ENCODE results near the gene THAP7. TPM values are rescaled to one million over a fixed set of nuclear protein-coding genes. Genes with fewer than 3 reads are reported as not detected.
A peak's percentile ranks its signal among the peaks of the same experiment; 100 is the strongest.

The THAP7 gene
- total and polyA plus RNA-seq, 2 experiments from 2014 or later: 21.8 to 25.9 TPM

- H3K79me2 ChIP-seq (replicated peaks; ENCODE audit: insufficient read depth): no peaks in the 10 kb centered on the region
- H2AFZ ChIP-seq: no peak overlapping the region
- peaks cover 34% of the 10 kb centered on the region for H3K27me3 Mint-ChIP-seq (ENCODE audit: insufficient read depth, low read depth, poor library complexity)
- H3K9me2 ChIP-seq (ENCODE audit: insufficient read depth): 0 out of 2 replicates have a peak, but pooled peaks cover 6% of the 10 kb centered on the region
- no peak for TF ChIP-seq ETS1 (IDR thresholded peaks at IDR 0.05)
- ATAC-seq (no peak; the same call in 2 of the 3 replicates), DNase-seq (ENCODE audit: low spot score) (no peak)
- no peak overlapping the region for H3K27ac ChIP-seq (ENCODE audit: low read depth)
- H3K4me2 ChIP-seq: peak overlapping the region; percentile 82
- H3K4me1 Mint-ChIP-seq: peaks cover 15% of the 10 kb centered on the region
- H3K27ac Mint-ChIP-seq: no peak overlapping the region
- peak overlapping the region; percentile 74 for H3K4me3 Mint-ChIP-seq
- H4K20me1 ChIP-seq (replicated peaks; ENCODE audit: insufficient read depth): no peaks in the 10 kb centered on the region
- H3K27me3 ChIP-seq (ENCODE audit: insufficient read depth): no peaks in the 10 kb centered on the region
- peaks cover 6% of the 10 kb centered on the region; the same call in 1 of the 3 replicates for H3K36me3 Mint-ChIP-seq (ENCODE audit: low read depth)
- no peaks in the 10 kb centered on the region; the same call in 1 of the 2 replicates for H3K36me3 ChIP-seq (ENCODE audit: insufficient read depth)
- H3K4me3 ChIP-seq: peak overlapping the region; percentile 55
- no peaks in the 10 kb centered on the region for H3F3A ChIP-seq (replicated peaks; ENCODE audit: low read depth)
- peaks cover 20% of the 10 kb centered on the region for H3K9me3 Mint-ChIP-seq
- peaks cover 11% of the 10 kb centered on the region; the same call in 1 of the 2 replicates for H3K4me1 ChIP-seq (ENCODE audit: insufficient read depth)
Observed at GRCh38 chr22:20979940-20980453, 21.9 kb downstream of the THAP7 start.

DNA sequence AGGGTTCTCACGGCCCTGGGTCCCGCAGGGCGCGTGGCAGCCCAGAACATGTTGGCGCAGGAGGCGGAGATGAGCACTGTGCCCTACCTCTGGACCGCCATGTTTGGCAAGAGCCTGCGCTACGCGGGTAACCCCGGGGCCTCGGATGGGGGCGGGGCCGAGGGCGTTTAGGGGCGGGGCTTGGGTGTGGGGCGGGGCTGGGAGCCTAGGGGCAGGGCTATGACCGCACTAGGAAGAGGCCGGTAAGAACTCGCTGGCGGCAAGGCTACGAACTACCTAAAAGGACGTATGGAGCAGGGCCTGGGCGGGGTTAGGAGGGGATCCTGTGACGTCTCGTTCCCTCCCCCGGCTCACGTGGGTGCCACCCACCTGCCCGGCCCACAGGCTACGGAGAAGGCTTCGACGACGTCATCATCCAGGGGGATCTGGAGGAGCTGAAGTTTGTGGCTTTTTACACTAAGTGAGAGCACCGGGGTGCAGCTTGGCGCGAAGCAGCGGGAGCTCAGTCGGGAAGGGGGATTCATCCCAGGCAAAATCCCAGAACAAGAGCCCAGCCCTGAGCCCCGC is 22.6 kb downstream of the THAP7 start:
- no peaks in the 10 kb centered on the region for H3F3A ChIP-seq (replicated peaks; ENCODE audit: low read depth)
- no peaks in the 10 kb centered on the region for H3K27me3 ChIP-seq (ENCODE audit: insufficient read depth)
- H3K79me2 ChIP-seq (replicated peaks; ENCODE audit: insufficient read depth): no peaks in the 10 kb centered on the region
- H3K27me3 Mint-ChIP-seq (ENCODE audit: insufficient read depth, low read depth, poor library complexity): peaks cover 34% of the 10 kb centered on the region
- peaks cover 11% of the 10 kb centered on the region; the same call in 1 of the 2 replicates for H3K4me1 ChIP-seq (ENCODE audit: insufficient read depth)
- TF ChIP-seq, protein P1, sequence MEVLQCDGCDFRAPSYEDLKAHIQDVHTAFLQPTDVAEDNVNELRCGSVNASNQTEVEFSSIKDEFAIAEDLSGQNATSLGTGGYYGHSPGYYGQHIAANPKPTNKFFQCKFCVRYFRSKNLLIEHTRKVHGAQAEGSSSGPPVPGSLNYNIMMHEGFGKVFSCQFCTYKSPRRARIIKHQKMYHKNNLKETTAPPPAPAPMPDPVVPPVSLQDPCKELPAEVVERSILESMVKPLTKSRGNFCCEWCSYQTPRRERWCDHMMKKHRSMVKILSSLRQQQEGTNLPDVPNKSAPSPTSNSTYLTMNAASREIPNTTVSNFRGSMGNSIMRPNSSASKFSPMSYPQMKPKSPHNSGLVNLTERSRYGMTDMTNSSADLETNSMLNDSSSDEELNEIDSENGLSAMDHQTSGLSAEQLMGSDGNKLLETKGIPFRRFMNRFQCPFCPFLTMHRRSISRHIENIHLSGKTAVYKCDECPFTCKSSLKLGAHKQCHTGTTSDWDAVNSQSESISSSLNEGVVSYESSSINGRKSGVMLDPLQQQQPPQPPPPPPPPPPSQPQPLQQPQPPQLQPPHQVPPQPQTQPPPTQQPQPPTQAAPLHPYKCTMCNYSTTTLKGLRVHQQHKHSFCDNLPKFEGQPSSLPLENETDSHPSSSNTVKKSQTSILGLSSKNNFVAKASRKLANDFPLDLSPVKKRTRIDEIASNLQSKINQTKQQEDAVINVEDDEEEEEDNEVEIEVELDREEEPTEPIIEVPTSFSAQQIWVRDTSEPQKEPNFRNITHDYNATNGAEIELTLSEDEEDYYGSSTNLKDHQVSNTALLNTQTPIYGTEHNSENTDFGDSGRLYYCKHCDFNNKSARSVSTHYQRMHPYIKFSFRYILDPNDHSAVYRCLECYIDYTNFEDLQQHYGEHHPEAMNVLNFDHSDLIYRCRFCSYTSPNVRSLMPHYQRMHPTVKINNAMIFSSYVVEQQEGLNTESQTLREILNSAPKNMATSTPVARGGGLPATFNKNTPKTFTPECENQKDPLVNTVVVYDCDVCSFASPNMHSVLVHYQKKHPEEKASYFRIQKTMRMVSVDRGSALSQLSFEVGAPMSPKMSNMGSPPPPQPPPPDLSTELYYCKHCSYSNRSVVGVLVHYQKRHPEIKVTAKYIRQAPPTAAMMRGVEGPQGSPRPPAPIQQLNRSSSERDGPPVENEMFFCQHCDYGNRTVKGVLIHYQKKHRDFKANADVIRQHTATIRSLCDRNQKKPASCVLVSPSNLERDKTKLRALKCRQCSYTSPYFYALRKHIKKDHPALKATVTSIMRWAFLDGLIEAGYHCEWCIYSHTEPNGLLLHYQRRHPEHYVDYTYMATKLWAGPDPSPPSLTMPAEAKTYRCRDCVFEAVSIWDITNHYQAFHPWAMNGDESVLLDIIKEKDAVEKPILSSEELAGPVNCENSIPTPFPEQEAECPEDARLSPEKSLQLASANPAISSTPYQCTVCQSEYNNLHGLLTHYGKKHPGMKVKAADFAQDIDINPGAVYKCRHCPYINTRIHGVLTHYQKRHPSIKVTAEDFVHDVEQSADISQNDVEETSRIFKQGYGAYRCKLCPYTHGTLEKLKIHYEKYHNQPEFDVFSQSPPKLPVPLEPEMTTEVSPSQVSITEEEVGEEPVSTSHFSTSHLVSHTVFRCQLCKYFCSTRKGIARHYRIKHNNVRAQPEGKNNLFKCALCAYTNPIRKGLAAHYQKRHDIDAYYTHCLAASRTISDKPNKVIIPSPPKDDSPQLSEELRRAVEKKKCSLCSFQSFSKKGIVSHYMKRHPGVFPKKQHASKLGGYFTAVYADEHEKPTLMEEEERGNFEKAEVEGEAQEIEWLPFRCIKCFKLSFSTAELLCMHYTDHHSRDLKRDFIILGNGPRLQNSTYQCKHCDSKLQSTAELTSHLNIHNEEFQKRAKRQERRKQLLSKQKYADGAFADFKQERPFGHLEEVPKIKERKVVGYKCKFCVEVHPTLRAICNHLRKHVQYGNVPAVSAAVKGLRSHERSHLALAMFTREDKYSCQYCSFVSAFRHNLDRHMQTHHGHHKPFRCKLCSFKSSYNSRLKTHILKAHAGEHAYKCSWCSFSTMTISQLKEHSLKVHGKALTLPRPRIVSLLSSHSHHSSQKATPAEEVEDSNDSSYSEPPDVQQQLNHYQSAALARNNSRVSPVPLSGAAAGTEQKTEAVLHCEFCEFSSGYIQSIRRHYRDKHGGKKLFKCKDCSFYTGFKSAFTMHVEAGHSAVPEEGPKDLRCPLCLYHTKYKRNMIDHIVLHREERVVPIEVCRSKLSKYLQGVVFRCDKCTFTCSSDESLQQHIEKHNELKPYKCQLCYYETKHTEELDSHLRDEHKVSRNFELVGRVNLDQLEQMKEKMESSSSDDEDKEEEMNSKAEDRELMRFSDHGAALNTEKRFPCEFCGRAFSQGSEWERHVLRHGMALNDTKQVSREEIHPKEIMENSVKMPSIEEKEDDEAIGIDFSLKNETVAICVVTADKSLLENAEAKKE (CRISPR knock-in tag; IDR thresholded peaks at IDR 0.05): no peak
- TF ChIP-seq EZH2phosphoT487 (IDR thresholded peaks at IDR 0.05; ENCODE audit: unreplicated experiment) (no peak), POLR2AphosphoS5 (IDR thresholded peaks at IDR 0.05; ENCODE audit: low read depth) (peak; percentile 75), STAT1 (IDR thresholded peaks at IDR 0.05; ENCODE audit: unreplicated experiment) (no peak), ZNF331 (CRISPR knock-in tag; IDR thresholded peaks at IDR 0.05; ENCODE audit: low read depth) (no peak), EZH2 (IDR thresholded peaks at IDR 0.05; ENCODE audit: low read depth, unreplicated experiment) (no peak), CREB1 (CRISPR knock-in tag; IDR thresholded peaks at IDR 0.05; ENCODE audit: low read depth) (peak; percentile 91)
- 0 out of 2 replicates have a peak, but pooled peaks cover 6% of the 10 kb centered on the region for H3K9me2 ChIP-seq (ENCODE audit: insufficient read depth)
- peaks cover 20% of the 10 kb centered on the region for H3K9me3 Mint-ChIP-seq
- H3K36me3 ChIP-seq (ENCODE audit: insufficient read depth): no peaks in the 10 kb centered on the region; the same call in 1 of the 2 replicates
- peak overlapping the region; percentile 55 for H3K4me3 ChIP-seq
- ATAC-seq: peak; percentile 83
- H3K36me3 Mint-ChIP-seq (ENCODE audit: low read depth): peaks cover 6% of the 10 kb centered on the region; the same call in 1 of the 3 replicates
- no peaks in the 10 kb centered on the region for H4K20me1 ChIP-seq (replicated peaks; ENCODE audit: insufficient read depth)
- H3K27ac ChIP-seq (ENCODE audit: low read depth): no peak overlapping the region
- H3K27ac Mint-ChIP-seq: peak overlapping the region; percentile 90
- H3K4me2 ChIP-seq: peak overlapping the region; percentile 82
- peak overlapping the region; percentile 98 for H2AFZ ChIP-seq
- DNase-seq (ENCODE audit: low spot score): peak; percentile 100
- H3K4me3 Mint-ChIP-seq: peak overlapping the region; percentile 74
- peaks cover 15% of the 10 kb centered on the region for H3K4me1 Mint-ChIP-seq
